SU-DHL-6 (cell line): ENCODE results near the gene EPHA8.

ENCODE experiments used
- H2AFZ ChIP-seq: fragments of 200-600 bp; sonication (generic); 2 replicates; pipeline ENCODE4 v1.6.1; 2014; ENCODE audit warnings: low read depth, mild to moderate bottlenecking, moderate library complexity, mixed read lengths, antibody characterized with exemption, low read length; ENCODE audit not compliant: severe bottlenecking
- H3F3A ChIP-seq: fragments of 200-600 bp; shearing (Covaris generic); 2 replicates; pipeline ENCODE4 v1.6.0; 2016; ENCODE audit warnings: antibody characterized with exemption, mild to moderate bottlenecking; ENCODE audit not compliant: insufficient read depth
- H3K27ac ChIP-seq: fragments of 200-600 bp; sonication (generic); 2 replicates; pipeline ENCODE4 v1.5.1; 2016; ENCODE audit warnings: low read depth, mild to moderate bottlenecking, low read length, moderate library complexity, mixed read lengths
- H3K27me3 ChIP-seq: fragments of 200-600 bp; sonication (generic), shearing (Covaris generic); 2 replicates; pipeline ENCODE4 v1.6.0; 2014; ENCODE audit warnings: mild to moderate bottlenecking, low read length
- H3K36me3 ChIP-seq: fragments of 200-600 bp; sonication (generic); 2 replicates; pipeline ENCODE4 v1.6.1; 2014; ENCODE audit warnings: mild to moderate bottlenecking, low read length, mixed read lengths
- H3K4me2 ChIP-seq: fragments of 300-600, 200-600 bp; shearing (Covaris generic), sonication (generic); 2 replicates; pipeline ENCODE4 v1.6.0; 2014; ENCODE audit warnings: low read length, low read depth, mild to moderate bottlenecking; ENCODE audit not compliant: poor library complexity, severe bottlenecking
- H3K4me3 ChIP-seq: fragments of 200-600 bp; sonication (generic); 2 replicates; pipeline ENCODE4 v1.5.1; 2014; ENCODE audit warnings: antibody characterized with exemption, low read length, mild to moderate bottlenecking, mixed read lengths; ENCODE audit not compliant: insufficient read depth, poor library complexity, severe bottlenecking
- H3K79me2 ChIP-seq: fragments of 200-600 bp; sonication (generic); 2 replicates; pipeline ENCODE4 v1.6.1; 2014; ENCODE audit warnings: mild to moderate bottlenecking, low read length, moderate library complexity; ENCODE audit not compliant: insufficient read depth
- H3K9ac ChIP-seq: fragments of 200-600 bp; sonication (generic); 2 replicates; pipeline ENCODE4 v1.7.0; 2014; ENCODE audit warnings: mild to moderate bottlenecking, low read length
- H3K9me2 ChIP-seq: fragments of 200-600 bp; sonication (generic); replicated peaks from 2 replicates; pipeline ENCODE4 v1.6.1; 2014; ENCODE audit warnings: low read length; ENCODE audit not compliant: insufficient read depth
- H3K9me3 ChIP-seq: fragments of 200-600 bp; sonication (generic); 2 replicates; pipeline ENCODE4 v1.6.1; 2014; ENCODE audit warnings: low read length, mixed read lengths; ENCODE audit not compliant: insufficient read depth
- H4K20me1 ChIP-seq: fragments of 200-600 bp; sonication (generic); 2 replicates; pipeline ENCODE4 v1.6.1; 2014; ENCODE audit warnings: low read depth, mild to moderate bottlenecking, antibody characterized with exemption, low read length, moderate library complexity, mixed read lengths
- EZH2phosphoT487 ChIP-seq: fragments of 200-600 bp; sonication (generic), shearing (Covaris generic); conservative IDR thresholded peaks from 2 replicates; pipeline ENCODE4 v1.6.1; 2018; ENCODE audit warnings: mild to moderate bottlenecking, antibody characterized with exemption, low read length, moderate library complexity, mixed read lengths
- TF ChIP-seq, protein P1 (sequence below): fragments of 200-600 bp; sonication (generic); IDR thresholded peaks from one replicate; pipeline ENCODE4 v1.5.1; 2017; ENCODE audit warnings: antibody characterized with exemption, mild to moderate bottlenecking, low read length, moderate library complexity; ENCODE audit not compliant: insufficient read depth, poor library complexity, severe bottlenecking

EPHA8 gene

DNA sequence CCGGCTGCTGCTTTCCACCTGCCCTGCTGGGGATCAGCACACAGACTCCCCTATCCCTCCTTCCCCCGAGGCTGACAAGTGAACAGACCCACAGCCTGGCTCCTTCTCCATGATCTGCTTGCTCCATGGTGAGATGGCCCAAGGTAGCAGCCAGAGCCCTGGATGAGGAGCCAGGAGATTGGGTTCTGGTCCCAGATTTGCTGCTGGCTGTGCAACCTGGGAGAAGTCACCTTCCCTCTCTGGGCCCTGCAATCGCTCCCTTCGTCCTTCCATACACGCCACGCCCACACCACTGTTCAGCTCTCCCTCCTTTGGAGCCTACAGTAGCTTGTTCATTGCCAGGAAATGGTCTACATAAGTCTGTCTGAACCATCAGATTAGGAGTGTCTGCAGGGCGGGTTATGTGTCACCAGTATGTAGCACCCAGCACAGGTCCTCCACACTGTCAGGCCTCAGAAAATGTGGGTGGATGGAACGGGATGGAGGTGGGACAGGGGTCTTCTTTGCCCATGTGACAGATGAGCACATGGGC lies 9.2 kb upstream of the EPHA8 start:
- Histone ChIP-seq H3K27ac (no peak overlapping the region), H4K20me1 (no peaks in the 10 kb centered on the region), H3K79me2 (no peaks in the 10 kb centered on the region), H3K9me2 (no peaks in the 10 kb centered on the region), H3K4me3 (no peak overlapping the region), H3K4me2 (no peak overlapping the region), H3K36me3 (no peaks in the 10 kb centered on the region), H3F3A (no peaks in the 10 kb centered on the region), H3K9ac (no peak overlapping the region), H2AFZ (no peak overlapping the region), H3K27me3 (no peaks in the 10 kb centered on the region; the same call in 1 of the 2 replicates), H3K9me3 (no peaks in the 10 kb centered on the region)
- no peak for TF ChIP-seq EZH2phosphoT487
- TF ChIP-seq, protein P1, sequence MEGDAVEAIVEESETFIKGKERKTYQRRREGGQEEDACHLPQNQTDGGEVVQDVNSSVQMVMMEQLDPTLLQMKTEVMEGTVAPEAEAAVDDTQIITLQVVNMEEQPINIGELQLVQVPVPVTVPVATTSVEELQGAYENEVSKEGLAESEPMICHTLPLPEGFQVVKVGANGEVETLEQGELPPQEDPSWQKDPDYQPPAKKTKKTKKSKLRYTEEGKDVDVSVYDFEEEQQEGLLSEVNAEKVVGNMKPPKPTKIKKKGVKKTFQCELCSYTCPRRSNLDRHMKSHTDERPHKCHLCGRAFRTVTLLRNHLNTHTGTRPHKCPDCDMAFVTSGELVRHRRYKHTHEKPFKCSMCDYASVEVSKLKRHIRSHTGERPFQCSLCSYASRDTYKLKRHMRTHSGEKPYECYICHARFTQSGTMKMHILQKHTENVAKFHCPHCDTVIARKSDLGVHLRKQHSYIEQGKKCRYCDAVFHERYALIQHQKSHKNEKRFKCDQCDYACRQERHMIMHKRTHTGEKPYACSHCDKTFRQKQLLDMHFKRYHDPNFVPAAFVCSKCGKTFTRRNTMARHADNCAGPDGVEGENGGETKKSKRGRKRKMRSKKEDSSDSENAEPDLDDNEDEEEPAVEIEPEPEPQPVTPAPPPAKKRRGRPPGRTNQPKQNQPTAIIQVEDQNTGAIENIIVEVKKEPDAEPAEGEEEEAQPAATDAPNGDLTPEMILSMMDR: no peak

DNA sequence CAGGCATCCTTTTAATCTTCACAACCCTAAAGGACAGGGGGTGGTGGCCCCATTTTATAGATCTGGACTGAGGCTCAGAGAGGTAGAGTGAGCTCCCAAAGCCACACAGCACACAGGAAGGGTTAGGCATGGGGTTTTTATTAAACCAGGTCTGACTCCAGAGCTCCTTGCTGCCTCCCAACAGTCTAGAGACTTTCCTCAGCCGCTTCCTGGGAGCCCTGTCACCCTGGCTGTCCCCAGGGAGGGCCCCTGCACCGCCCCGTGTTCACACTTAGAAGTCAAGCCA lies 8.0 kb upstream of the EPHA8 start:
- no peaks in the 10 kb centered on the region for H3F3A ChIP-seq
- H4K20me1 ChIP-seq: no peaks in the 10 kb centered on the region
- H3K9me3 ChIP-seq: no peaks in the 10 kb centered on the region
- TF ChIP-seq EZH2phosphoT487: no peak
- TF ChIP-seq, protein P1: no peak
- H3K79me2 ChIP-seq: no peaks in the 10 kb centered on the region
- no peaks in the 10 kb centered on the region for H3K9me2 ChIP-seq
- no peak overlapping the region for H3K4me3 ChIP-seq
- no peak overlapping the region for H3K9ac ChIP-seq
- no peak overlapping the region for H3K27ac ChIP-seq
- H3K36me3 ChIP-seq: no peaks in the 10 kb centered on the region
- no peaks in the 10 kb centered on the region; the same call in 1 of the 2 replicates for H3K27me3 ChIP-seq
- no peak overlapping the region for H2AFZ ChIP-seq
- no peak overlapping the region for H3K4me2 ChIP-seq

DNA sequence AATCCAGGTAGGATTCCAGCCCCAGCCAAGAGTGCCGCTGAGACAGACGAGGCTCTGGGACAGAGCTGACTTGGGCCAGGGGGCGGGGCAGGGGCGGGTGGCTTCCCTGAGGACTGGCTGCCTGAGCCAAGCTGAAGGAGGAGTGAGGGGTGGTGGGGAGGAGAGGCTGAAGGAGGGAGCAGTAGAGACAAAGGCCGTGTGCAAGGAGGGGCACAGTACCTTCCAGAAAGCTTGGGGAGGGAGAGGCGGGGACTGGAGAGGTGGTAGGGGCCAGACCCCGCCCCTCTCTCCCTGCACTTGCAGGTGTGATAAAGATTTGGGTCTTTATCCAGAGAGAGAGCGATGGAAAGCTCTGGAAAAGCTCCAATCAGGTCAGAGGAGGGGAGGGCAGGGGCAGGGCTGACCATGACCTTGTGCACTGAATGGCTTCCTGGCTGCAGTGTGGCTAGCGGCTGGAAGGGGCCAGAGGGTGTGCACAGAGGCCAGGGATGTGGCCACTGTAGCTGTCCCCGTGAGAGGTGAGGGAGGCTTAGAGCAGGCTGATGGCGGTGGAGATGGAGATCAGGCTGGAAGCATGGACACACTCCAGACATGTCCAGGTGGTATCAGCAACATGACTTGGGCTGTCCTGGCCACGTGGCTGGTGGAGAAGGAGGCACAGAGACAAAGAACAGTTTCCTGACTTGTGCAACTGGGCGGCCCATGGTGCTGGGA lies 6.7 kb upstream of the EPHA8 start:
- H3K9me3 ChIP-seq: no peaks in the 10 kb centered on the region
- no peak overlapping the region for H3K27ac ChIP-seq
- H3K9me2 ChIP-seq: no peaks in the 10 kb centered on the region
- H4K20me1 ChIP-seq: no peaks in the 10 kb centered on the region
- no peaks in the 10 kb centered on the region for H3K36me3 ChIP-seq
- no peaks in the 10 kb centered on the region for H3K79me2 ChIP-seq
- no peaks in the 10 kb centered on the region for H3K27me3 ChIP-seq
- no peak overlapping the region for H2AFZ ChIP-seq
- no peak overlapping the region for H3K9ac ChIP-seq
- H3K4me3 ChIP-seq: no peak overlapping the region
- TF ChIP-seq, protein P1: no peak
- TF ChIP-seq EZH2phosphoT487: no peak
- no peak overlapping the region for H3K4me2 ChIP-seq
- no peaks in the 10 kb centered on the region for H3F3A ChIP-seq
